PC-9 (cell line): ENCODE measurements around the gene SPEN.

ENCODE experiments used
- EZH2 ChIP-seq: fragments of 200-600 bp; sonication (generic); IDR thresholded peaks from 2 replicates; pipeline ENCODE4 v1.8.0; 2017; ENCODE audit warnings: antibody characterized with exemption, low read depth
- TF ChIP-seq, protein P1 (sequence below): fragments of 200-600 bp; sonication (generic); conservative IDR thresholded peaks from 2 replicates; pipeline ENCODE4 v1.6.1; 2017; ENCODE audit warnings: mixed run types, antibody characterized with exemption, mild to moderate bottlenecking, moderate library complexity

- TF ChIP-seq, protein P1, sequence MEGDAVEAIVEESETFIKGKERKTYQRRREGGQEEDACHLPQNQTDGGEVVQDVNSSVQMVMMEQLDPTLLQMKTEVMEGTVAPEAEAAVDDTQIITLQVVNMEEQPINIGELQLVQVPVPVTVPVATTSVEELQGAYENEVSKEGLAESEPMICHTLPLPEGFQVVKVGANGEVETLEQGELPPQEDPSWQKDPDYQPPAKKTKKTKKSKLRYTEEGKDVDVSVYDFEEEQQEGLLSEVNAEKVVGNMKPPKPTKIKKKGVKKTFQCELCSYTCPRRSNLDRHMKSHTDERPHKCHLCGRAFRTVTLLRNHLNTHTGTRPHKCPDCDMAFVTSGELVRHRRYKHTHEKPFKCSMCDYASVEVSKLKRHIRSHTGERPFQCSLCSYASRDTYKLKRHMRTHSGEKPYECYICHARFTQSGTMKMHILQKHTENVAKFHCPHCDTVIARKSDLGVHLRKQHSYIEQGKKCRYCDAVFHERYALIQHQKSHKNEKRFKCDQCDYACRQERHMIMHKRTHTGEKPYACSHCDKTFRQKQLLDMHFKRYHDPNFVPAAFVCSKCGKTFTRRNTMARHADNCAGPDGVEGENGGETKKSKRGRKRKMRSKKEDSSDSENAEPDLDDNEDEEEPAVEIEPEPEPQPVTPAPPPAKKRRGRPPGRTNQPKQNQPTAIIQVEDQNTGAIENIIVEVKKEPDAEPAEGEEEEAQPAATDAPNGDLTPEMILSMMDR = no peak
- no peak for TF ChIP-seq EZH2
Observed at GRCh38 chr1:15959827-15960446, 112.4 kb downstream of the SPEN start.
